Adrenal gland (tissue), 12 donors: ENCODE measurements around the gene OR4D2. TPM values are rescaled to one million over a fixed set of nuclear protein-coding genes. Genes with fewer than 3 reads are reported as not detected.

Experiments
- DNase-seq, 7 donors: peaks; one replicate each; pipeline ENCODE4 v3.0.0-alpha.2; 2019 to 2020
- H3K27ac ChIP-seq, 5 donors: fragments of 200-600 bp; sonication (generic) in 4 of 5; 1 replicate in 3 of 5; 2 replicates in 2 of 5; pipeline versions ENCODE4 v1.5.1 to v1.8.0; 2016 to 2020; ENCODE audit warnings: mild to moderate bottlenecking in 1 of 5
- H3K27me3 ChIP-seq: fragments of 200-600 bp; 2 replicates; pipeline ENCODE4 v1.8.0; 2021
- H3K36me3 ChIP-seq, 2 donors: fragments of 200-600 bp; replicated peaks in 1 of 2; 1 replicate in 1 of 2; 2 replicates in 1 of 2; pipeline versions ENCODE4 v1.5.1 to v1.8.0; 2018 to 2022
- H3K4me1 ChIP-seq, 2 donors: fragments of 200-600 bp; replicated peaks in 1 of 2; 1 replicate in 1 of 2; 2 replicates in 1 of 2; pipeline versions ENCODE4 v1.5.1 to v1.8.0; 2018 to 2021
- H3K4me3 ChIP-seq, 4 donors: fragments of 200-600 bp; sonication (generic) in 3 of 4; one replicate each; pipeline ENCODE4 v1.5.1; 2016 to 2018
- H3K9me3 ChIP-seq, 3 donors: fragments of 200-600 bp; sonication (generic) in 1 of 3; replicated peaks in 1 of 3; 1 replicate in 2 of 3; 2 replicates in 1 of 3; pipeline versions ENCODE4 v1.5.1 to v1.8.0; 2016 to 2021
- POLR2A ChIP-seq, 2 donors: fragments of 450-650 bp; IDR thresholded peaks; one replicate each; pipeline ENCODE4 v1.6.1; 2017; ENCODE audit warnings: antibody characterized with exemption in 2 of 2, mild to moderate bottlenecking in 2 of 2, moderate library complexity in 1 of 2
- WGBS, 4 donors: extraction: QIAGEN DNeasy Blood & Tissue Kit in 2 of 4; methylation state at CpG; one replicate each; pipeline versions ENCODE4 v1.1.5 to v1.1.7; 2013 to 2017; 5-methylcytosine and 5-hydroxymethylcytosine counted together
- intact Hi-C, 2 donors: fragments of 100-400 bp; cut with DNase I; formaldehyde crosslinking; loops; one replicate each; pipeline versions ENCODE4 v1.14.1 to v1.15.0; 2022 to 2023
- polyA plus RNA-seq, 3 donors: library from polyadenylated mRNA; stranded (reverse); fragments of 200-250 nt in 2 of 3; fragments of 350-450 nt in 1 of 3; fragmentation: Illumina TruSeq in 1 of 3; extraction: RNeasy Lipid Tissue Mini Kit (QIAGEN cat#74804) in 1 of 3; gene quantifications; one replicate each; pipeline ENCODE4 v1.2.3, GENCODE V29; 2013 to 2014
- total RNA-seq, 9 donors: library from RNA; depleted of rRNA in 4 of 9; stranded (reverse); fragments of >200 nt in 4 of 9; fragments of 120-200 nt in 1 of 9; fragmentation: NEBNext Ultra II Directional in 1 of 9; extraction: Animal tissue kit (Norgen Biotek cat#: 25700) in 1 of 9; gene quantifications; one replicate each; pipeline versions ENCODE4 v1.1.0 to v1.2.4, GENCODE V29; 2013 to 2023
- TF ChIP-seq, protein P1 (sequence below), 6 experiments: fragments of 450-650 bp in 4 of 6; fragments of 200-600 bp in 2 of 6; sonication (generic) in 1 of 6; IDR thresholded peaks; 1 replicate in 5 of 6; 2 replicates in 1 of 6; pipeline versions ENCODE4 v1.5.1 to v1.8.0; 2016 to 2021; ENCODE audit warnings: antibody characterized with exemption in 6 of 6, mild to moderate bottlenecking in 2 of 6, moderate library complexity in 1 of 6
- donor health status: healthy with polysubstance abuse.
- donor health status: Bipolar disorder and iron deficiency.
- donor health status: DM: yes; HTN: yes; CAD: no.
- donor health status: DM: no; HTN: no; CAD: no.
- donor health status: DM: no; HTN: no; CAD: no.
- donor health status: DM: yes; HTN: yes; CAD: no.

Gene OR4D2
- total and polyA plus RNA-seq, 12 donors, result not detected

GRCh38 chr17:58144801-58145200, 22.0 kb upstream of the OR4D2 start:
- Histone ChIP-seq H3K4me1 (no peaks in the 10 kb centered on the region), H3K36me3 (no peaks in the 10 kb centered on the region), H3K9me3 (peaks cover 5 to 15% (median 13%) of the 10 kb centered on the region in 3 donors), H3K27ac (no peak overlapping the region), H3K27me3 (no peaks in the 10 kb centered on the region), H3K4me3 (no peak overlapping the region)
- DNase-seq, result no peak
- 69 to 78% (median 74%) methylated on average over 1 of the region's 1 CpG for WGBS, 4 donors
- intact Hi-C loops, result no loop called here
- no peak for TF ChIP-seq POLR2A (IDR thresholded peaks at IDR 0.05)
- TF ChIP-seq, protein P1, sequence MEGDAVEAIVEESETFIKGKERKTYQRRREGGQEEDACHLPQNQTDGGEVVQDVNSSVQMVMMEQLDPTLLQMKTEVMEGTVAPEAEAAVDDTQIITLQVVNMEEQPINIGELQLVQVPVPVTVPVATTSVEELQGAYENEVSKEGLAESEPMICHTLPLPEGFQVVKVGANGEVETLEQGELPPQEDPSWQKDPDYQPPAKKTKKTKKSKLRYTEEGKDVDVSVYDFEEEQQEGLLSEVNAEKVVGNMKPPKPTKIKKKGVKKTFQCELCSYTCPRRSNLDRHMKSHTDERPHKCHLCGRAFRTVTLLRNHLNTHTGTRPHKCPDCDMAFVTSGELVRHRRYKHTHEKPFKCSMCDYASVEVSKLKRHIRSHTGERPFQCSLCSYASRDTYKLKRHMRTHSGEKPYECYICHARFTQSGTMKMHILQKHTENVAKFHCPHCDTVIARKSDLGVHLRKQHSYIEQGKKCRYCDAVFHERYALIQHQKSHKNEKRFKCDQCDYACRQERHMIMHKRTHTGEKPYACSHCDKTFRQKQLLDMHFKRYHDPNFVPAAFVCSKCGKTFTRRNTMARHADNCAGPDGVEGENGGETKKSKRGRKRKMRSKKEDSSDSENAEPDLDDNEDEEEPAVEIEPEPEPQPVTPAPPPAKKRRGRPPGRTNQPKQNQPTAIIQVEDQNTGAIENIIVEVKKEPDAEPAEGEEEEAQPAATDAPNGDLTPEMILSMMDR (IDR thresholded peaks at IDR 0.05), result no peak

DNA sequence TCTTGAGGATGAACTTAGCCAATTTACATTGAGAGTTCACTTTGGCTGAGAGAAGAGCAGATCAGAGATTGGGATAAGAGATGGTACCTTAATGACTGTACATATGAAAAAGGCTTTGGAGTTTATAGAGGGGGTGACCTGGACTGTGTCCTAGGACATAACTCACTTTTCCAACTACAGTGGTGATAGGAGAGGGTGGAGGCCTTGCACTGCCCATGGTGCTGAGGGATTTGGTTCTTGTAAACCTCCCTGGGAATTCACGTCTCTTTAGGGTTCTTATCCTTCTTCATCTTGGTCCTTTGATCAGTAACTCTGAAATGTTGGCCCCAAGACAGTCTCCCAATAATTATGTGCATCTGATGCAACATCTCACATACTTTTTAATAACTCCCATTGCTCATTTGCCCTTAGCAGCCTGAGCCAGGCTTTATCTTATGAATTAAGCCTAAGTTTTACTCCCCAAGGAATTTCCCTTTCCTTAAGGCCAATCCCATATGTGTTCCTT, 18.8 kb upstream of the OR4D2 start, which contains the start of gene OR4D1:
TSS of gene OR4D1 (plus strand) at position 455 of the 505 bp plus-strand sequence. CDS start 6,770 bp downstream, outside the sequence.
- TF ChIP-seq, protein P1 (IDR thresholded peaks at IDR 0.05), result no peak
- TF ChIP-seq POLR2A (IDR thresholded peaks at IDR 0.05), result no peak
- no peak within 1 kb of the TSS for H3K4me3 ChIP-seq
- WGBS, 4 donors, result 40 to 69% (median 44%) methylated on average over 1 of the region's 1 CpG
- DNase-seq, result no peak
- peaks cover 10% of the 10 kb centered on the region for H3K27me3 ChIP-seq
- H3K27ac ChIP-seq, result no peak within 1 kb of the TSS
- H3K4me1 ChIP-seq, result no peaks in the 10 kb centered on the region
- no peaks in the 10 kb centered on the region for H3K36me3 ChIP-seq
- peaks cover 5 to 15% (median 13%) of the 10 kb centered on the region in 3 donors for H3K9me3 ChIP-seq
- intact Hi-C loops, result no loop called here

GRCh38 chr17:58148609-58149008, 18.2 kb upstream of the OR4D2 start:
- H3K4me3 ChIP-seq, result no peak overlapping the region
- no peaks in the 10 kb centered on the region for H3K36me3 ChIP-seq
- H3K27ac ChIP-seq, result no peak overlapping the region
- DNase-seq, result no peak
- H3K4me1 ChIP-seq, result no peaks in the 10 kb centered on the region
- intact Hi-C loops, result no loop called here
- WGBS, 4 donors, result 61 to 83% (median 70%) methylated on average over 3 of the region's 3 CpGs
- H3K27me3 ChIP-seq, result peaks cover 17% of the 10 kb centered on the region
- TF ChIP-seq POLR2A (IDR thresholded peaks at IDR 0.05), result no peak
- TF ChIP-seq, protein P1 (IDR thresholded peaks at IDR 0.05), result no peak
- H3K9me3 ChIP-seq, result peaks cover 5 to 15% (median 13%) of the 10 kb centered on the region in 3 donors

DNA sequence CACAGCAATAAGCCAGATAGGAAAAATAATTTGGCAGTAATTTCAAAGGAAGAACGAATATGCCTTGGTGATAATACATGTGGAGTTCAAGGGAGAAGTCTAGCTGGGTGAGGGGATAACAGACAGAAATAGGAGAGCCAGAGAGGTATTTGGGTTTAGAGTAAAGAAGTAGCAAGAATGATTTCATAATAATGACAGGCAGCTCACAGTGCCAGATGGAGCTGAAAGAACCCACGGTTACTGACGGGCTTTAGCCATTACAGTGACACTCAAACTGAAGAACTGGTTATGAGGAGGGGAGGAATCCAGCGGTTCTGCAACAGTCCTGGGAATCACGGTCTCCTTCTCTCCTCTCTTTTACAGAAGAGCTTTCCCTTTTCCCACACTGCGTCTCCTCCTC, 16.4 kb upstream of the OR4D2 start:
- DNase-seq, result no peak
- Histone ChIP-seq H3K4me1 (no peaks in the 10 kb centered on the region), H3K27me3 (peaks cover 19% of the 10 kb centered on the region), H3K4me3 (no peak overlapping the region), H3K27ac (no peak overlapping the region), H3K36me3 (no peaks in the 10 kb centered on the region), H3K9me3 (peaks cover 1 to 6% (median 5%) of the 10 kb centered on the region in 3 donors)
- TF ChIP-seq POLR2A (IDR thresholded peaks at IDR 0.05), result no peak
- TF ChIP-seq, protein P1 (IDR thresholded peaks at IDR 0.05), result no peak
- 44 to 55% (median 53%) methylated on average over 6 of the region's 6 CpGs for WGBS, 4 donors
- intact Hi-C loops, result no loop called here
